HG03095 (cell line): ENCODE results near the gene SLC16A7.

ENCODE experiments used
- ATAC-seq: cut with Tn5 transposase; IDR thresholded peaks from one replicate; pipeline ENCODE4 v1.9.1; 2021; ENCODE audit warnings: moderate library complexity; ENCODE audit not compliant: unreplicated experiment

SLC16A7 gene

GRCh38 chr12:59827767-59828166 lies 231.9 kb downstream of the SLC16A7 start:
- no peak for ATAC-seq

DNA sequence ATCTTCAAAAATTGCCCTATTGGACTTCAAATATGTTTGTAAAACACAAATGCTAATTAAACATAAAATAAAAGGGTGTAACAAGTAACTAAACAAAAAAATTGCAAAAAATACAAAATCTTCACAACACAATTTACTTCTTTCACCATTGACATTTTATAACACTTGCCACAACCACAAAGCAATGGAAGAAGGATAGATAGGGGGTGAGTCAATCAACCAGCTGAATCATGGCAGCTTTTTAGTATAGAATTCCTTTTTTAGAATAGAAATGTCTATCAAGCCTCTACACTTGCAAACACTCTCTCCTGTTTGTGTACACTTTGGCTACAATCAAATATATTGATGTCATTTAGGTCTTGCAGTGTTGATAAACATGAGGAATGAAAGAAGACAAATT lies 232.7 kb downstream of the SLC16A7 start:
- ATAC-seq = no peak

- no peak for ATAC-seq
Measured at GRCh38 chr12:59833408-59833807, 237.6 kb downstream of the SLC16A7 start.

GRCh38 chr12:59834659-59835474 lies 239.0 kb downstream of the SLC16A7 start:
- no peak for ATAC-seq
